ENCODE measurements around the gene CAMKK2. TPM values are rescaled to one million over a fixed set of nuclear protein-coding genes. Genes with fewer than 3 reads are reported as not detected.
"Not testable (repeated sequence)": the region's sequence is repeated elsewhere in the genome, so short reads cannot be mapped to it uniquely, and the experiment has no call there.

The CAMKK2 gene
- polyA plus RNA-seq (ENCODE audit: insufficient read length in 4 of 4), result 10 to 100 TPM; 34.2 to 35.1 (median 34.7) TPM

DNA sequence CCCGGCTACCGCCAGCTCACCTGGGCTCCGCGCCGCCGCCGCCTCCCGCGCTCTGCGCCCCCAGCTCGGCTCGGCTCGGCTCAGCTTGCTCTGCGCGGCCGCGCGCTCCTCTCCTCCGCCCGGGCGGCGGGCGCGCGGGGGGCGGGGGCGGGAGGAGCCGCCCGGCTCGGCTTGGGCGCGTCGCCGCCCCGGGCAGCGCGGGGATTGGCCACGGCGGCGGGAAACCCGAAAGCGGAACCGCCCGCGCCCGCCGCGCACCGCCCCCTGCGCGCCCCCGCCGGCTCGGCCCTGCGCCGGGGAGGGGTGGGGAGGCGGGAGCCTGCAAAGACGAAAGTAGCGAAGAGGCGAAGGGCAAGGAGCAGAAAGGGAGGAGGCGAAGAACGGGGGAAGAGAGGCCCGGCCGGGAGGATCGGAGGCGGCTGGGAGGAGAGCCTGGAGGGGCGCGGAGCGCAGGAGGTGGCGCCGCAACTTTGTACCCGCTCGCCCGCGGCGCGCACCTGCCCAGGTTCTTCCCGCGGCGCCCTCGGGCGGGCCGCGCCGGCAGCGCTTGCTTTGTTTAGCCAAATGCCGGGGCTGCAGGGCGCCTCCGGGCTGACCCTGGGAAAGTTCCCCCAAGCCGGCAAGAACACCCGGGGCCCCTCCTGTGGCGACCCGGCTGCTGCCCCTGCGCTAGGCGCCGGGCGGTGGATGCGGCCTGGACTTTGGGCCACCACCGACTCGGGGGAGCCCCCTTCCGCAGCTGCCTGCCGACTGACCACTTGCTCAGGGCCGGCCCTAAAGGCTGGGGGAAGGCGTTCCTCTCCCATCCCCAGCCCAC lies at the start of gene CAMKK2:
Gene CAMKK2, minus strand, starts transcription at position 92 of the 817 bp plus-strand sequence. CDS start 22,183 bp downstream, outside the sequence.
- peak; percentile 74 to 80 (median 76) for DNase-seq (ENCODE audit: low read depth in 4 of 4, low spot score in 3 of 4)

DNA sequence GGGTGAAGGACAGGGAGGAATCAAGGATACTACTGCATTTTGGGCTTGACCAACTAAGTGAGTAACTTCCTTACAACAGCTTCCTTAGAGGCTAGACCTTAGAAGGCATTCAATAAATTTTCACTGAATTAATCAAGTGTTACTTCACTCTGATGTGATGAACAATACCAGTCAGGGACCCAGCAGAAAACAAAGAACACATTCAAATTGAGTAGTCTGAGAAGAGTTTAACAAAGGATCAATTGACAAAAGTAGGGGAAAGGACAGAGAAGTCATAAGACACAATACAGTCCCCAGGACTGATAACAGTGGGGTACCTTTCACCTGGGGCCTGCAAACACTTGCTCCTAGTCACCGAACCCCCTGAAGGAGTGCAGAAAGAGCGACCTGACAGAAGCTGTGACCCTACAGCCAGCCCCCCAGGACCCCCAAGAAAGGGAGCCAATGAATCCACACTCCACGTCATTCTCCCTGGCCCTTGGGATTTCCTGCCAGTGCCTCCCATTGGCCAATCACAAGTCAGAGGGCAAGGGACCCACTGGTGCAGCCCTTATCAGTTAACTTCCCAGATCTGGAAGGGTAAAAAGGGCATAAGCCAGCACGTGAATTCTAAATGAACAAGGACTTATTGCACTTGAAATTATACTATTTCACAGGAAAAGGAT lies 48.8 kb upstream of the CAMKK2 start:
- no peak for DNase-seq (ENCODE audit: low read depth in 4 of 4, low spot score in 3 of 4)

DNA sequence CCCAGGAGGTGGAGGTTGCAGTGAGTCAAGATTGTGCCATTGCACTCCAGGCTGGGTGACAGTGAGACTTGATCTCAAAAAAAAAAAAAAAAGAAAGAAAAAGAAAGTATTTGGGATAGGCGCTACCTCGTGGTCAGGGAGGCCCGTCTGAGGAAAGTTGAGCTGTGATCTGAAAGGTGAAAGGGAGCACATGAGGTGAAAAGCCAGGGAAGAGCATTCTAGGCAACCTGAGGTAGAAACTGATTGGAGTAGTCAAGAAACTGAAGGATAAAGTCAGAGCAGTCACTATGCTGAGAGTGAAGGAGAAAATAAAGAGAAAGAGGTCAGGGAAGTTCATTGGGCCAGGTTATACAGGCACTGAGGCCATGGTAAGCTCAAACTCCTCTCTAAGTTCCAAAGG lies 48.0 kb upstream of the CAMKK2 start:
- no peak for DNase-seq (ENCODE audit: low read depth in 4 of 4, low spot score in 3 of 4)

DNA sequence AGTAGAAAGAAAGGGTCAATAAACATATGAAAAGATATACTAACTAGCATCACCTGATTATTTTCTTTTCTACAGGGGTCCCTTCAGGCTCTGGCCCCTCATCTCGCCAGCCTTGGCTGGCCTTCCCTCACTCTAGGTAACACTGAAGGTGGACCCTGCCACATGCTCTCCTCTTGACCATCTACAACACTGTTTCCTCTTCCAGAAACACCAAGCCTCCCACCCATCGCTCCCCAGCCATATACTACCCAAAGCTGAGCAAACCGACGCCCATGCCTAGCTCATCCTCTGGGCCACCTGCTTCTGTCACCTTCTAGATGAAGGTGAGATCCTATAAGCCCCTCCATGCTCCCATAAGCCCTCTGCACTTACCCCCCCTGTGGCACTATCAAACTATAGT lies 40.9 kb upstream of the CAMKK2 start:
- no peak for DNase-seq (ENCODE audit: low read depth in 4 of 4, low spot score in 3 of 4)

DNA sequence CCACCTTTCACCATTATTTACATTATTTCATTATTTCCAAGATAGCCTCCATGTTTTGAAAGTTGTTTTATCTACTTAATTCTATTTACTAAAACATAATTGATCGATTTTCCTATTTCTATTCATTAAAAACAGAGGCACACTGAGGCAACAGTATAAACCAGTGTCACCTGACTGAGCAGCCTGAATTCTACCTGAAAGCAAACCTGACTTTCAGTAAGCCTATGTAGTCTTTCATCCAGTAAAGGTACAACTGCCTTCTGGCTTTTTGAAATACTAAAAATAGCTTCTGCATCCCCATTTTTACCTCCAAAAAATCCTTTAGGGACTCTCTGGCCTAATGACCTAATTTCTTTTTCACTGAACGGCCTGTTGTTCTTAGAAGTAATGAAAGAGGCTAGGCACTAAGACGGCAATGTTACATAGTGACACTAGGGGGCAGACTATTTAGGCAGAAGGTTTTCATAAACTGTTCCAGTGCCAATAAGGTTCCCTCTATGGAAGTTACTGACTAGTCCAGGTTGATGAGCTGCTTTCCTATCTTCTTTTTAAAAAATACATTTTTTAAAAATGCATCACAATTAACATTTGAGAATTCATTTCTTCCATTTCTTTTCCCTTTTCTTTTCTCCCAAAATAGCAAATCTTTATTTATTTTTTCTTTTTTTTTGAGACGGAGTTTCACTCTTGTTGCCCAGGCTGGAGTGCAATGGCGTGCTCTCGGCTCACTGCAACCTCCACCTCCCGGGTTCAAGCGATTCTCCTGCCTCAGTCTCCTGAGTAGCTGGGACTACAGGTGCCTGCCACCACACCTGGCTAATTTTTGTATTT lies 38.2 kb upstream of the CAMKK2 start:
- DNase-seq (ENCODE audit: low read depth in 4 of 4, low spot score in 3 of 4), result peak; percentile 18 to 35 (median 23)

DNA sequence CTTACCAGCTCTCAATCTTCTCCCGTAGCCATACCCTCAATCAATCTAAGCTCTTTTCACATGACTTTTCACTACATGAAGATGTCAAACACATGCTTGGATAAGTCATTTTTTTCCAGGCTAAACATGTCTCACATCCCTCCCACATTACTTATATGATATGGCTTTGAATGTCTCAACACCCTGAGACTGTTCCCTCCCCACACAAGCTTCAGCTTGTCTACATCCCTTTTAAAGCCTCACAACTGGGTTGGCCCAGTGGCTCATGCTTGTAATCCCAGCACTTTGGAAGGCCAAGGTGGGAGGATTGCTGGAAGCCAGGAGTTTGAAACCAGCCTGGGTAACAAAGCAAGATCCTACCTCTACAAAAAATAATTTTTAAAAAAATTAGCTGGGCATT lies 37.2 kb upstream of the CAMKK2 start:
- no peak for DNase-seq (ENCODE audit: low read depth in 4 of 4, low spot score in 3 of 4)

DNA sequence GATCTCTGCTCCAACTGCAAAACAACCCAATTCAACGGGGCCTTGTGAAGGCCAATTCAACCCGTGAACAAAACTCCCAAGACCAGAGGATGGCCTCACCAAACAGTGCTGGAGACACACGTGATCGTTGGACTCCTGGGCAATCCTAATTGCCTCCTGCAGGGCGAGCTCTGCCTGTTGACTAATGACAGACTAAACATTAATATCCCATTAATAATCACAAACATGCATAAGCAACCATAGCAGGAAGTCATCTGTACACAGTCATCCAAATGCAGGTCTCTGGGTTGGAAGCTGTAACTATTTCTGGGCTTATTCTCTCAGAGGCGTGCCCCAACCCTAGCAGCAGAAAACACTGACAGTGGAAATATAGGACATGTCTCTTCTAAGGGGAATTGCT lies 34.7 kb upstream of the CAMKK2 start:
- DNase-seq (ENCODE audit: low read depth in 4 of 4, low spot score in 3 of 4), result no peak

DNA sequence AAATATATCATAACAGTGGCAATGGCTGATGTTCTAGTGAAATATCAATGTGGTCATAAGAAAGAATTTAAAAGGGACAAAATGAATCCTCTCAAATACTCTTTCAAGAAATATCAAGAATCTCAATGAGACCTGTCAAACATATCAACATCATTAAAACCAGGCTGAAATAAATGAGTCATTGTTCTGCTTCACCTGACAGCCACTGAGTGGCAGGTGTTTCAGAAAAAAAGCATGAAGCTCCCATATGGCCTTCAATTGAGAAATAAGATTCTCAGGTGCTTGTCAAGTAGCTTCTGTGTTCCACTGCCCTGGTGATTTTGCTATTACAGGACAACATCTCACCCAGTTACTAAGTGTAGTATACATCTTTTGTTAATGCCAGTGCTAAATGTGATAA lies 34.2 kb upstream of the CAMKK2 start:
- no peak for DNase-seq (ENCODE audit: low read depth in 4 of 4, low spot score in 3 of 4)

DNA sequence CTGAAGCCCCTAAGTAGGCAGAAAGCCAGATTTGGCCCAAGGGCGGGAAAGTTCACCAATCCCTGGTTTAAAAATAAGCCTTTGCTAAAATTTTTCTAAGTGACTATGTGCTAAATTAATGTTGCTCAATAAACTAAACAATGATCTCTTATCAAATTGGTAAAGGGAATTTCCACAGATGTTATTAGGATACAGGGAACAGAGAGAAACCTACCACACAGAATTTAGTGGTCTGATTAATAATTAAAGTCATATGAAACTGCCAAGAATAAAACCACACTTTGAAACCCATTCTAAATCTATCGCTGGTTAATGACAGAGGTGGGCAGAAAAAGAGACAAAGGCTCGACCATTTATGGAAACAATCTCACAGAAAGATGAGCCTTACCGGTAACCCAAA lies 33.7 kb upstream of the CAMKK2 start:
- DNase-seq (ENCODE audit: low read depth in 4 of 4, low spot score in 3 of 4), result no peak

DNA sequence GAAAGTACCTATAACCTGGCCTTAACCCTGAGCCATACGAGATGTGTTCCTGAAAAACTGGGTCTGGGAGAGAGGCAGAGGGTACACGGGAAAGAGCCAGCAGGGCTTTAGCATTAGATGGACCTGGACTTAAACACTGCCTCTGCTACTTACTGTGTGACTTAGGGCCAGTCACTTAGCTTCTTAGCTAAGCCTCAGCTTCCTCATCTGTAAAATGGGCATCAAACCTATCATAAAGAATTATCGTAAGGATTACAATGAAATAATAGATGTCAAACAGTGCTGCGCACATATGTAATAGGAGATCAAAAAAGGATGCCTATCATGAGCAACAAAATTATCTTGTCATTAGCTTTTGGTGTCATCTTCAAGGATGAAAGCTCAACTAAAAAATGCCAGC lies 32.1 kb upstream of the CAMKK2 start:
- no peak for DNase-seq (ENCODE audit: low read depth in 4 of 4, low spot score in 3 of 4)

DNA sequence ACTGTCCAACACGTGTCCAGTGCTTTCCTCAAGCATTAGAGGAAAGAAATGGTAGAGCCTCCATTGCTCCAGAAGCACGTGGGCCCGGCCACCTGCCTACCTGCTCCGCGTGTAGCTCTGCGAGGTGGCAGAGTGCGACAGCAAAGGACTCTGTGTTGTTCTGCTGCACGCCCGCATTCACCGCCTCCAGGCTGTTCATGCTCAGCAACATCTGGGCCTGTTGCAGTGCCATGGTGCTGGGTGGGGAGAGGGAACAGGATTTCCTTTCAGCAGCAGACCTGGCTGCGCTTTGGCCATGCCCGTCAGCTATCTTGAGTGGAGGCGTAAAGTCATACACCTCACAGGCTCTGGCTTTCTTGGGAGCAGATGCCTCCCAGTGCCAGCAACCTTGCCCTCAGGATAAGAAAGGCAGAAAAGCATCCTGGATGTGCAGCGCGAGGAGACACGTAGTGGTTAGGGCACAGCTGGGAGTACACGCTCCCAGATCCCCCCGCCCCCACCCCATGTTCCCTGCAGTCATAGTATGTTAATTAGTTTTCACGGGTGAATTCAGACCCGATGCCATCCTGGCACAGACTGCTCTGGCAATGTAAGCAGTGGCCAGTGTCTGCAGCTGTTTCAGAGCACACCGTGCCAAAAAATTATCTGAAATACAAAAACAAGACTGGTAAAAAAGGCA lies 30.6 kb upstream of the CAMKK2 start:
- no peak for DNase-seq (ENCODE audit: low read depth in 4 of 4, low spot score in 3 of 4)

DNA sequence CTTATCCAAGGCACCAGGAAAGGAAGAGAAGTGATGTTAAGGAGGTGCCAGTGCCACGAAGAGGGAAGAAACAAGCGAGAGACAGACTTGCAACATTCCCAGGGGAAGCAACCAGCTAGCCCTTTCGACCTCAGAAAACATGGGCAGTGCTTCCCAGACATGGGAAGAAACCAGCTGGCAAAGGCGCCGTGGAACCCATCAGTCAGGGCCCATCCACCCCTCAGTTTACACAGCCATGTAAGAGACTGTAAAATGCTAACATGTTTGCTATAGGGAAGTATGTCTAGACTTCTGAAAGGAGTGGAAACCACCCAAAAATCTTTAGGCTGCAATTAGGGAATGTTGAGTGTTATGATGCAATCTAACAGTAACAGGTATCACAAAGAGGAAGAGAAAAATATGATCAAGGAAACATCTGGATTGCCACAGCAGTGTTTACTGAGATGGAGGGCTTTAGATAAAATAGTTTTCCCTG lies 29.4 kb upstream of the CAMKK2 start:
- no peak for DNase-seq (ENCODE audit: low read depth in 4 of 4, low spot score in 3 of 4)

DNA sequence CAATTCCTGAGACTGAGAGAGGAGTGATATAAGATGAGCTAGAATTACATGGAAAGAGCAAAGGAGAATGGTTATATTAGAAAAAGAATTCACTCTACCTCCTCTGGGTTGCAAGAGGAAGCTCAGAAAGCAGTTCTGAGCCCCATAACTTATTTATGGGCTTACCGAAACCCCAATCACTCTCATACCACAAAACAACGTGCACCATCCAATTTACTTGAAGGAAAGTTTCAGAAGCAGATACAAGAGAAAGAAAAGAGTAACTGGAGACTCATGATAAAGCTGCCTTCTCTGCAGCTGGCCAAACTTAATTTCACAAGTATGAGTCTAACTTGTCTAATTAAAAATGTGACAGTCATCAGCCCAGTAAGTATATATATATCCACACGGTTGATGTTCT lies 27.4 kb upstream of the CAMKK2 start:
- no peak for DNase-seq (ENCODE audit: low read depth in 4 of 4, low spot score in 3 of 4)

DNA sequence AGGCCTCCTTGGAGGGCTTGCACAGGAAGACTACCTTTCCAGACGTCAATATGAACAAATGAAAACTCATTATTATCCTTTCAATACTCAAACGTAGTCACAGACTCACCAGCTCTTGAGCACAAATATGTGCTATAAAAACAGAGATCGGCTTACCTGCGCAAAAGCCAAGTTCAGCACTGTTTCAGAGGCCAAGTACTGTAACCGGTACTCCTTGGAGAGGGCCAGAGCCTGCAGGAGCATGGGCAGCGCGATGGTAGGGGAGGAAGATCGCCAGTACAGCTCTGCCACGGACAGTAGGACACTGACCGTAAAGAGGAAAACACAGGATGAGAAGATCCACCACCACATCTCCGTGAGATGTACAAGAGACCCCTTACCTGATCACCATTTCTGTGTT lies 21.6 kb upstream of the CAMKK2 start:
- no peak for DNase-seq (ENCODE audit: low read depth in 4 of 4, low spot score in 3 of 4)

DNA sequence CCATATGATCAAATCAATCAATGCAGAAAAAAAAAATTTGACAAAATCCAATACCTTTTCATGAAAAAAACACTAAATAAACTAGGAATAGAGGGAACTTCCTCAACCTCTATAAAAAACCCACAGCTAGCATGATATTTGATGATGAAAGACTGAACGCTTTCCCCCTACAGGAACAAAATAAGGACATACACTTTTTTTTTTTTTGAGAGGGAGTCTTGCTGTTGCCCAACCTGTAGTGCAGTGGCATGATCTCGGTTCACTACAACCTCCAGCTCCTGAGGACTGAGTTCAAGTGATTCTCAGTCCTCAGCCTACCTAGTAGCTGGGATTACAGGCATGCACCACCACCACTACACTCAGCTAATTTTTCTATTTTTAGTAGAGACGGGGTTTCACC lies 17.9 kb upstream of the CAMKK2 start:
- no peak for DNase-seq (ENCODE audit: low read depth in 4 of 4, low spot score in 3 of 4)

DNA sequence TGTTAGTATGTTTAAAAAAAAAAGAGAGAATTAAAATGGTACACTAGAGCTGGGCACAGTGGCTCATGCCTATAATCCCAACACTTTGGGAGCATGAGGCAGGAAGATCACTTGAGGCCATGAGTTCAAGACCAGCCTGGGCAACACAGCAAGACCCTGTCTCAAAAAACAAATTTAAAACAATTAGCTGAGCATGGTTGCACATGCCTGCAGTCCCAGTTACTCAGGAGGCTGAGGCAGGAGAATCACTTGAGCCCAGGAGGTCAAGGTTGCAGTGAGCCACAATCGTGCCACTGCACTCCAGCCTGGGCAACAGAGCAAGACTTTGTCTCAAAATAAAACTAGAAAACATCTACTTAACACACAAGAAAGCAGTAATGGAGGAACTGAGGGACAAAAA lies 13.7 kb upstream of the CAMKK2 start:
- DNase-seq (ENCODE audit: low read depth in 4 of 4, low spot score in 3 of 4), result not testable (repeated sequence)

DNA sequence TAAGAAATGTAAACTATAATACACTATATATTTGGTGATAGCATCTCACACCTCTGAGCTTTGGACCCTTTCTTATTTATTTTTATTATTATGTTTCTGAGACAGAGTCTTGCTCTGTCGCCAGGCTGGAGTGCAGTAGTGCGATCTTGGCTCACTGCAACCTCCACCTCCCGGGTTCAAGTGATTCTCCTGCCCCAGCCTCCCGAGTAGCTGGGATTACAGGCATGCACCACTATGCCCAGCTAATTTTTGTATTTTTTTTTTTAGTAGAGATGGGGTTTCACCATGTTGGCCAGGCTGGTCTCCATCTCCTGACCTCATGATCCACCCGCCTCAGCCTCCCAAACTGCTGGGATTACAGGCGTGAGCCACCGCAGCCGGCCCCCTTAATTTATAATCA lies 10.9 kb upstream of the CAMKK2 start:
- not testable (repeated sequence) for DNase-seq (ENCODE audit: low read depth in 4 of 4, low spot score in 3 of 4)

DNA sequence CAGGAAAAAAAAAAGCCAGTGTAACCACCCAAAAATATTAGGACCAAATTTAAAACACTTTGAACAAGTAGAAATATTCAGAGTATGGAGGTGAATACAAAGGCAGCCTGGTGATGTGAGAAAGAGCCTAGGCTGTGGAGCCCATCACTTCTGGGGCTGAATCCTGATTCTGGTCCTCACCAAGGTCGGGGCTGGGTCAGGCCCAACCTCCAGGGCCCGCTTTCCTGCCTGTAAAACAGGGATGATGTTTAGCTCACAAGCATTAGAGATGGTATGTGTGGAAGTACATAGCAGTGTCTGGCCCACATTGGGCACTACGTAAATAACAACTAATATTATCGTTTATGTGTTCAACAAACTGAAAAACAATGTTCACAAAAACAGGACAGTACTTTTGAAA lies 7.8 kb upstream of the CAMKK2 start:
- no peak for DNase-seq (ENCODE audit: low read depth in 4 of 4, low spot score in 3 of 4)

DNA sequence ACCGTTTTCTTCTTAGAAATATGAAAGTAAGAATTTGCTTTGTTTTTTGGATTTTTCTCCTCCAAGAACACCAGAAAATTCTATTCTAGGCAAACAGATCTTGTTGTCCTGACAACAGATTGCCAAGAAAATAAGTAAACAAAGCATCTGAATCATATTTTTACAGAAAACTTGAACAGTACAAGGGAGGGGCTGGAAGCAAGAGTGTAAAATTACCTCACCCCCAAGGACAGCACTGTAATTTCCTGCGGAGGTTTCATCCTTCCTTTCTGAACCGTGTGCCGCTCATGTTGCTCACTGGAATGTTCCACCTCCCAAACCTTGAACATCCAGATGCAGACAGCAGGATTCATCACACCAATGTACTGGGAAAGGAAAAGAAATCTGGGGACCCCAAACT lies 5.4 kb upstream of the CAMKK2 start:
- no peak for DNase-seq (ENCODE audit: low read depth in 4 of 4, low spot score in 3 of 4)

DNA sequence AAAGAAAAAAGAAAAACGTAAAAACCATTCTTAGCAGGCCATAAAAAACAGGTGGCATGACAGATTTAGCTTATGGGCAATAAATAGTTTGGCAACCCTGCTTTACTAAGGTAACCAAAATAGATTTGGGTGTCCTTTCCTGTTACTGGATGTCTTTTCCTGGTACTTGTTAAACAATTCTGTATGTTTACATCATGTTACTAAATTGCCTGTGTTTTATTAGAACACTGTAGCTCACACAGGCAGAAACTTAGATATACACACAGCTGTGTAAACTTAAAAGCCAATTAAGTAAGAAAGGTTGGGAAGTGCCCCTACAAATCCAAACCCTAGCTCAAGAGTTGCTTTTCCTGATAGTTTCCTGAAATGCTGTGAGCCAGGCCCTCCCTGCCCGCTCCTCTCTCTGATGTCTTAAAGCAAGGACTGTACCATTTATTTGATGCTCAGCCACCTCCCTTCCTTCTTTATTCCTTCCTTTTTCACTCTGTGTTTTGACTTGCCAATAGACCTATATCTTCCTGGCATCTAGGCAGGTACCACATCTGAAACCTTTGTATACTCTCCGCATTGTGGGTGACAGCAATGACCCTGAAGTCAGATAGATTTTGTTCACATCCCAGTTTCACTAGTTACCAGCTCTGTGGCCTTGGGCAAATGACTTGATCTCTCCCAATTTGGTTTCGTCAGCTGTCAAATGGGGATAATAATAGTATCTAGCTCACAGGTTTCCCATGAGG lies 3.7 kb upstream of the CAMKK2 start:
- DNase-seq (ENCODE audit: low read depth in 4 of 4, low spot score in 3 of 4), result no peak

Data from right renal pelvis (tissue), 4 donors.